HEK293 (cell line): ENCODE measurements around the gene TNFRSF6B.
A peak's percentile ranks its signal among the peaks of the same experiment; 100 is the strongest.

ENCODE experiments used
- BCL11A ChIP-seq: fragments of 450-650 bp; formaldehyde crosslinking; IDR thresholded peaks from 2 replicates; pipeline ENCODE4 v1.5.1; 2016; ENCODE audit warnings: low read depth, missing biosample characterization, missing genetic modification characterization
- KLF1 ChIP-seq: fragments of 450-650 bp; formaldehyde crosslinking; IDR thresholded peaks from 2 replicates; pipeline ENCODE4 v1.5.1; 2016; ENCODE audit warnings: missing biosample characterization, missing genetic modification characterization
- WT1 ChIP-seq: fragments of 450-650 bp; formaldehyde crosslinking; IDR thresholded peaks from 2 replicates; pipeline ENCODE4 v1.5.1; 2016; ENCODE audit warnings: missing biosample characterization, missing genetic modification characterization
- ZEB2 ChIP-seq: fragments of 450-650 bp; formaldehyde crosslinking; IDR thresholded peaks from 2 replicates; pipeline ENCODE4 v1.5.1; 2016; ENCODE audit warnings: missing biosample characterization, missing genetic modification characterization
- ZFP3 ChIP-seq: fragments of 450-650 bp; formaldehyde crosslinking; IDR thresholded peaks from 2 replicates; pipeline ENCODE4 v1.5.1; 2016; ENCODE audit warnings: low read depth, missing biosample characterization, missing genetic modification characterization
- ZNF140 ChIP-seq: fragments of 450-650 bp; formaldehyde crosslinking; IDR thresholded peaks from 2 replicates; pipeline ENCODE4 v1.5.1; 2016; ENCODE audit warnings: missing biosample characterization, missing genetic modification characterization
- ZNF202 ChIP-seq: fragments of 450-650 bp; formaldehyde crosslinking; IDR thresholded peaks from 2 replicates; pipeline ENCODE4 v1.5.1; 2016; ENCODE audit warnings: missing biosample characterization, missing genetic modification characterization, borderline replicate concordance
- ZNF626 ChIP-seq: fragments of 450-650 bp; sonication (Bioruptor Pico); formaldehyde crosslinking; IDR thresholded peaks from 2 replicates; pipeline ENCODE4 v1.5.1; 2018; ENCODE audit warnings: missing biosample characterization, missing genetic modification characterization, inconsistent platforms
- ZNF660 ChIP-seq: fragments of 450-650 bp; IDR thresholded peaks from 2 replicates; pipeline ENCODE4 v1.5.1; 2018; ENCODE audit warnings: missing biosample characterization, mild to moderate bottlenecking, missing genetic modification characterization
- TF ChIP-seq, protein P1 (sequence below): fragments of 450-650 bp; formaldehyde crosslinking; IDR thresholded peaks from 2 replicates; pipeline ENCODE4 v1.5.1; 2016; ENCODE audit warnings: missing biosample characterization, missing genetic modification characterization
- TF ChIP-seq, protein P2 (sequence below): fragments of 450-650 bp; formaldehyde crosslinking; IDR thresholded peaks from 2 replicates; pipeline ENCODE4 v1.5.1; 2017; ENCODE audit warnings: missing biosample characterization, missing genetic modification characterization
- TF ChIP-seq, protein P3 (sequence below): fragments of 450-650 bp; formaldehyde crosslinking; IDR thresholded peaks from 2 replicates; pipeline ENCODE4 v1.5.1; 2016; ENCODE audit warnings: missing biosample characterization, missing genetic modification characterization

DNA sequence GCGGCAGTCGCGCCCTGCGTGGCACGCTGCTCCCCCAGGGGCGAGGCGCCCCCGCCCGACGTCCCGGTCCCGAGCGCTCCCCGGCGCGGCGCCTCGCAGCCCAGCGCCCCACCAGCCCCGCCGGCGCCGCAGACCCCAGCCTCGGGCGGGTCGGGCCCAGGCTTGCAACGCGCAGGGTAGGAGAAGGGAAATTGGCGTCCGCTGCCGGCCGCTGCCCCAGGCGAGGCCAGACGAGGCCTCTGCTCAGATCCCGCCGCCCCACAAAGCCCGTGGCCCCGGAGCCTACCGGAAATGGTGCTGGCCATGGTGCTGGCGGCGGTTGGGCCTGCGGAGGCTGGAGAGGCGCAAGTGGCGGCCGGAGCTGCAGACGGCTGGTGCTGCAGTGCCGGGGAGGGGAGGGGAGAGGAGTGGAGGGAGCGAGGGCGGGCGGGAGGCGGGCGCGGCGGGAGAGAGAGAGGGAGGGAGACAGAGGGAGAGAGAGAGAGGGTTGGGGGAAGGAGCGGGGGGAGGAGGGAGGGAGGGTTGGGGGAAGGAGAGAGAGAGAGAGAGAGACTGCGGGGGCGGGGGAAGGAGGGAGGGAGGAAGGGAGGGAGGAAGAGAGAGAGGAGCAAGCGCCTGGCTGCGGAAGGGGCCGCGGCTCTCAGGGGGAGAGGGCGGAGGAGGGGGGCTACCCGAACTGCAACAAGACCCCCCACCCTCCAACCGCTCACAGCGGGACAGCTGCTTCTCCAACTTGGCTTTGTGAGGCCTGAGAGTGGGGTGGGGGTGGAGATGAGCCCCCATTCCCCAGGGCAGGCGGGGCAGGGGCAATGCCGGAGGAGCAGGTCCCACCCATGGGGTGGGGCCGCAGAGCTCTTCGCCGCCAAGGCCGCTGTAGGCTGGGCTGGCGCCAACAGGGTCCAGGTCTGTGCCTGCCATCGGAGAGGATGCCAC, 43.1 kb upstream of the TNFRSF6B start, which contains the start of gene STMN3:
- TF ChIP-seq ZNF202 (tag by site-specific recombination) (no peak), ZNF626 (tag by site-specific recombination) (no peak), ZNF140 (tag by site-specific recombination) (no peak), KLF1 (peak; percentile 96), ZNF660 (tag by site-specific recombination) (no peak), BCL11A (tag by site-specific recombination) (no peak; the same call in none of the 2 replicates), ZEB2 (0 out of 2 replicates have a peak, but pooled peaks have one; percentile 69), ZFP3 (tag by site-specific recombination) (no peak), WT1 (tag by site-specific recombination) (peak; percentile 49; the same call in 1 of the 2 replicates)
- TF ChIP-seq, protein P1, sequence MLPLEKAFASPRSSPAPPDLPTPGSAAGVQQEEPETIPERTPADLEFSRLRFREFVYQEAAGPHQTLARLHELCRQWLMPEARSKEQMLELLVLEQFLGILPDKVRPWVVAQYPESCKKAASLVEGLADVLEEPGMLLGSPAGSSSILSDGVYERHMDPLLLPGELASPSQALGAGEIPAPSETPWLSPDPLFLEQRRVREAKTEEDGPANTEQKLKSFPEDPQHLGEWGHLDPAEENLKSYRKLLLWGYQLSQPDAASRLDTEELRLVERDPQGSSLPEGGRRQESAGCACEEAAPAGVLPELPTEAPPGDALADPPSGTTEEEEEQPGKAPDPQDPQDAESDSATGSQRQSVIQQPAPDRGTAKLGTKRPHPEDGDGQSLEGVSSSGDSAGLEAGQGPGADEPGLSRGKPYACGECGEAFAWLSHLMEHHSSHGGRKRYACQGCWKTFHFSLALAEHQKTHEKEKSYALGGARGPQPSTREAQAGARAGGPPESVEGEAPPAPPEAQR = no peak
- TF ChIP-seq, protein P2, sequence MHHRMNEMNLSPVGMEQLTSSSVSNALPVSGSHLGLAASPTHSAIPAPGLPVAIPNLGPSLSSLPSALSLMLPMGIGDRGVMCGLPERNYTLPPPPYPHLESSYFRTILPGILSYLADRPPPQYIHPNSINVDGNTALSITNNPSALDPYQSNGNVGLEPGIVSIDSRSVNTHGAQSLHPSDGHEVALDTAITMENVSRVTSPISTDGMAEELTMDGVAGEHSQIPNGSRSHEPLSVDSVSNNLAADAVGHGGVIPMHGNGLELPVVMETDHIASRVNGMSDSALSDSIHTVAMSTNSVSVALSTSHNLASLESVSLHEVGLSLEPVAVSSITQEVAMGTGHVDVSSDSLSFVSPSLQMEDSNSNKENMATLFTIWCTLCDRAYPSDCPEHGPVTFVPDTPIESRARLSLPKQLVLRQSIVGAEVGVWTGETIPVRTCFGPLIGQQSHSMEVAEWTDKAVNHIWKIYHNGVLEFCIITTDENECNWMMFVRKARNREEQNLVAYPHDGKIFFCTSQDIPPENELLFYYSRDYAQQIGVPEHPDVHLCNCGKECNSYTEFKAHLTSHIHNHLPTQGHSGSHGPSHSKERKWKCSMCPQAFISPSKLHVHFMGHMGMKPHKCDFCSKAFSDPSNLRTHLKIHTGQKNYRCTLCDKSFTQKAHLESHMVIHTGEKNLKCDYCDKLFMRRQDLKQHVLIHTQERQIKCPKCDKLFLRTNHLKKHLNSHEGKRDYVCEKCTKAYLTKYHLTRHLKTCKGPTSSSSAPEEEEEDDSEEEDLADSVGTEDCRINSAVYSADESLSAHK (tag by site-specific recombination) = 0 out of 2 replicates have a peak, but pooled peaks have one; percentile 21
- TF ChIP-seq, protein P3, sequence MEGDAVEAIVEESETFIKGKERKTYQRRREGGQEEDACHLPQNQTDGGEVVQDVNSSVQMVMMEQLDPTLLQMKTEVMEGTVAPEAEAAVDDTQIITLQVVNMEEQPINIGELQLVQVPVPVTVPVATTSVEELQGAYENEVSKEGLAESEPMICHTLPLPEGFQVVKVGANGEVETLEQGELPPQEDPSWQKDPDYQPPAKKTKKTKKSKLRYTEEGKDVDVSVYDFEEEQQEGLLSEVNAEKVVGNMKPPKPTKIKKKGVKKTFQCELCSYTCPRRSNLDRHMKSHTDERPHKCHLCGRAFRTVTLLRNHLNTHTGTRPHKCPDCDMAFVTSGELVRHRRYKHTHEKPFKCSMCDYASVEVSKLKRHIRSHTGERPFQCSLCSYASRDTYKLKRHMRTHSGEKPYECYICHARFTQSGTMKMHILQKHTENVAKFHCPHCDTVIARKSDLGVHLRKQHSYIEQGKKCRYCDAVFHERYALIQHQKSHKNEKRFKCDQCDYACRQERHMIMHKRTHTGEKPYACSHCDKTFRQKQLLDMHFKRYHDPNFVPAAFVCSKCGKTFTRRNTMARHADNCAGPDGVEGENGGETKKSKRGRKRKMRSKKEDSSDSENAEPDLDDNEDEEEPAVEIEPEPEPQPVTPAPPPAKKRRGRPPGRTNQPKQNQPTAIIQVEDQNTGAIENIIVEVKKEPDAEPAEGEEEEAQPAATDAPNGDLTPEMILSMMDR (tag by site-specific recombination) = no peak
